Measurements from ENCODE around the gene LDHB.

Gene LDHB

GRCh38 chr12:21634245-21634644, 23.4 kb downstream of the LDHB start:
- no peak for TF ChIP-seq POLR2A (IDR thresholded peaks at IDR 0.05; ENCODE audit: extremely low read depth, insufficient read length)
- no peak for TF ChIP-seq MYC (IDR thresholded peaks at IDR 0.05; ENCODE audit: low read depth, low read length)
- TF ChIP-seq MAX (IDR thresholded peaks at IDR 0.05; ENCODE audit: low read depth, low read length), result no peak
- no peak for TF ChIP-seq CTCF (IDR thresholded peaks at IDR 0.05; ENCODE audit: low read depth, low read length)
- no peak overlapping the region for H3K4me3 ChIP-seq (ENCODE audit: low read depth, low read length)
- no peak for DNase-seq (ENCODE audit: low read depth)

GRCh38 chr12:21631367-21631766, 26.3 kb downstream of the LDHB start:
- DNase-seq (ENCODE audit: low read depth), result peak; percentile 60
- TF ChIP-seq CTCF (IDR thresholded peaks at IDR 0.05; ENCODE audit: low read depth, low read length) (no peak), MAX (IDR thresholded peaks at IDR 0.05; ENCODE audit: low read depth, low read length) (peak; percentile 57), MYC (IDR thresholded peaks at IDR 0.05; ENCODE audit: low read depth, low read length) (no peak), POLR2A (IDR thresholded peaks at IDR 0.05; ENCODE audit: extremely low read depth, insufficient read length) (no peak)
- H3K4me3 ChIP-seq (ENCODE audit: low read depth, low read length), result no peak overlapping the region

GRCh38 chr12:21627924-21628323, 29.7 kb downstream of the LDHB start:
- no peak for DNase-seq (ENCODE audit: low read depth)
- no peak for TF ChIP-seq MYC (IDR thresholded peaks at IDR 0.05; ENCODE audit: low read depth, low read length)
- no peak for TF ChIP-seq CTCF (IDR thresholded peaks at IDR 0.05; ENCODE audit: low read depth, low read length)
- TF ChIP-seq MAX (IDR thresholded peaks at IDR 0.05; ENCODE audit: low read depth, low read length), result no peak
- TF ChIP-seq POLR2A (IDR thresholded peaks at IDR 0.05; ENCODE audit: extremely low read depth, insufficient read length), result no peak
- H3K4me3 ChIP-seq (ENCODE audit: low read depth, low read length), result no peak overlapping the region

- no peak overlapping the region for H3K4me3 ChIP-seq (ENCODE audit: low read depth, low read length)
- no peak for TF ChIP-seq MAX (IDR thresholded peaks at IDR 0.05; ENCODE audit: low read depth, low read length)
- no peak for TF ChIP-seq CTCF (IDR thresholded peaks at IDR 0.05; ENCODE audit: low read depth, low read length)
- TF ChIP-seq MYC (IDR thresholded peaks at IDR 0.05; ENCODE audit: low read depth, low read length), result no peak
- TF ChIP-seq POLR2A (IDR thresholded peaks at IDR 0.05; ENCODE audit: extremely low read depth, insufficient read length), result no peak
- no peak for DNase-seq (ENCODE audit: low read depth)
These were observed 39.1 kb downstream of the LDHB start for GRCh38 chr12:21618566-21618965.

- TF ChIP-seq POLR2A (IDR thresholded peaks at IDR 0.05; ENCODE audit: extremely low read depth, insufficient read length), result no peak
- no peak for TF ChIP-seq MAX (IDR thresholded peaks at IDR 0.05; ENCODE audit: low read depth, low read length)
- no peak for TF ChIP-seq CTCF (IDR thresholded peaks at IDR 0.05; ENCODE audit: low read depth, low read length)
- TF ChIP-seq MYC (IDR thresholded peaks at IDR 0.05; ENCODE audit: low read depth, low read length), result no peak
- DNase-seq (ENCODE audit: low read depth), result no peak
- no peak overlapping the region for H3K4me3 ChIP-seq (ENCODE audit: low read depth, low read length)
These were observed 40.6 kb downstream of the LDHB start for GRCh38 chr12:21617030-21617429.

- DNase-seq (ENCODE audit: low read depth), result peak; percentile 85
- TF ChIP-seq CTCF (IDR thresholded peaks at IDR 0.05; ENCODE audit: low read depth, low read length) (no peak), POLR2A (IDR thresholded peaks at IDR 0.05; ENCODE audit: extremely low read depth, insufficient read length) (no peak), MYC (IDR thresholded peaks at IDR 0.05; ENCODE audit: low read depth, low read length) (peak; percentile 72; the same call in 1 of the 2 replicates), MAX (IDR thresholded peaks at IDR 0.05; ENCODE audit: low read depth, low read length) (peak; percentile 70)
- H3K4me3 ChIP-seq (ENCODE audit: low read depth, low read length), result no peak overlapping the region
These were observed 42.2 kb downstream of the LDHB start for GRCh38 chr12:21615431-21615830.

All from NB4 (cell line).